ENCODE measurements around the gene PRKACG.

The PRKACG gene

DNA sequence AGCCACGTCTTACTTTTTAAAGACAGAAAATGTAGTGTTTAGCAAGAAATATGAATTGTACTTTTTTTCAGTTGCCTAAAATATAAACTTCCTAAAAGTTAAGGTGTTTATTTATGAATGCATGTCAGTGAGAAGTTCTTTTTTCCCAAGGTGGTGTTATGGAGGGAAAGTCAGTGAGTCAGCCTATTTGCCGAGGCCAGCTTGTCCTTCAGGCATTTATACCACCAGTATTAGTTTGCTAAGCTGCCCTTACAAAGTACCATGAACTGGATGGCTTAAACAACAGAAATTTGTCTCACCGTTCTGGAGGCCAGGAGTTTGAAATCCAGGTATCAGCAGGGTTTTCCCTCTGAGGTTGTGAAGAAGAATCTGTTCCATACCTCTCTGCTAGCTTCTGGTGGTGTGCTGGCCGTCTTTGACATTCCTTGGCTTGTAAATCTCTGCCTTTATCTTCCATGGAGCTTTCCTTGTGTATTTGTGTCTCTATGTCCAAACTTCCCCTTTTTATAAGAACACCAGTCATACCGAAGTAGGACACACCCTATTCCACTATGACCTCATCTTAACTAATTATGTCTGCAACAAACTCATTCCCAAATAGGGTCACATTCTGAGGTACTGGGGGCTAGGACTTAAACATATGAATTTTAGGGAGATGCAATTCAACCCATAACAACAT, 38.4 kb downstream of the PRKACG start:
- FAIRE-seq (no peak), DNase-seq (ENCODE audit: insufficient read length, low spot score) (no peak)
- TF ChIP-seq, protein P1, sequence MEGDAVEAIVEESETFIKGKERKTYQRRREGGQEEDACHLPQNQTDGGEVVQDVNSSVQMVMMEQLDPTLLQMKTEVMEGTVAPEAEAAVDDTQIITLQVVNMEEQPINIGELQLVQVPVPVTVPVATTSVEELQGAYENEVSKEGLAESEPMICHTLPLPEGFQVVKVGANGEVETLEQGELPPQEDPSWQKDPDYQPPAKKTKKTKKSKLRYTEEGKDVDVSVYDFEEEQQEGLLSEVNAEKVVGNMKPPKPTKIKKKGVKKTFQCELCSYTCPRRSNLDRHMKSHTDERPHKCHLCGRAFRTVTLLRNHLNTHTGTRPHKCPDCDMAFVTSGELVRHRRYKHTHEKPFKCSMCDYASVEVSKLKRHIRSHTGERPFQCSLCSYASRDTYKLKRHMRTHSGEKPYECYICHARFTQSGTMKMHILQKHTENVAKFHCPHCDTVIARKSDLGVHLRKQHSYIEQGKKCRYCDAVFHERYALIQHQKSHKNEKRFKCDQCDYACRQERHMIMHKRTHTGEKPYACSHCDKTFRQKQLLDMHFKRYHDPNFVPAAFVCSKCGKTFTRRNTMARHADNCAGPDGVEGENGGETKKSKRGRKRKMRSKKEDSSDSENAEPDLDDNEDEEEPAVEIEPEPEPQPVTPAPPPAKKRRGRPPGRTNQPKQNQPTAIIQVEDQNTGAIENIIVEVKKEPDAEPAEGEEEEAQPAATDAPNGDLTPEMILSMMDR (IDR thresholded peaks at IDR 0.05; ENCODE audit: insufficient read depth, missing control alignments) = no peak

DNA sequence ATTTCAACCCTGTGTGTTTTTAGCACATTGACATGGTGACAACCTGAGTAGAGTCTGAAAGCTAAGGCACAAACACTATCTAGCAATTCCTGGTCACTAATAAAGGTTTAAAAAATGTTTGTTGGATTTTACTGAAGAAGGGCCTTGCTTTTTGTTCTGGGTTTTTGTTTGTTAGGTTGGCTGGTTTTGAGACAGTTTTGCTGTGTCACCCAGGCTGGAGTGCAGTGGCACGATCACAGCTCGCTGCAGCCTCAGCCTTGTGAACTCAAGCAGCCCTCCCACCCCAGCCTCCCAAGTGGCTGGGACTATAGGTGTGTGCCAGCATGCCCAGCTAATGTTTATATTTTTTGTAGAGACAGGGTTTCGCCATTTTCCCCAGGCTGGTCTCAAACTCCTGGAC, 39.0 kb downstream of the PRKACG start:
- no peak for DNase-seq (ENCODE audit: insufficient read length, low spot score)
- TF ChIP-seq, protein P1 (IDR thresholded peaks at IDR 0.05; ENCODE audit: insufficient read depth, missing control alignments) = no peak
- no peak for FAIRE-seq

DNA sequence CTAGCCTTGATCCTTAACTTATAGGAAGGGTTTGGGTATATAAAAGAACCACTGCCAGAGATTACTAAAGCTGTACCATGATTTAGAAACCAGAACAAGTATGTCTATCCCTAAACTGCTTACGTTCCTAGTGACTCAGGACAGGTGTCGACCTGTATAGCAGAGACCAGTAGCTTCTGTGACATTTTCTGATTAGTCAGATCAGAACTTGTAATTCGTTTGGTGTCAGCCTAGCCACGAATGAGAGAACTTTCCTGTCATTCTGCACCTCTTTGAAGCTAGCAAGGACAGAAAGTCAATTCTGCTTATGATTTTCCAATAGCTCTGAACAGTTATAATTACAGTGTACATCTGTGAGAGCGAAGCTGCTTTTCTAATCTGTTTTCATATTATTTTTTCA, 39.5 kb downstream of the PRKACG start:
- DNase-seq (ENCODE audit: insufficient read length, low spot score) (no peak), FAIRE-seq (no peak)
- TF ChIP-seq, protein P1 (IDR thresholded peaks at IDR 0.05; ENCODE audit: insufficient read depth, missing control alignments) = no peak

DNA sequence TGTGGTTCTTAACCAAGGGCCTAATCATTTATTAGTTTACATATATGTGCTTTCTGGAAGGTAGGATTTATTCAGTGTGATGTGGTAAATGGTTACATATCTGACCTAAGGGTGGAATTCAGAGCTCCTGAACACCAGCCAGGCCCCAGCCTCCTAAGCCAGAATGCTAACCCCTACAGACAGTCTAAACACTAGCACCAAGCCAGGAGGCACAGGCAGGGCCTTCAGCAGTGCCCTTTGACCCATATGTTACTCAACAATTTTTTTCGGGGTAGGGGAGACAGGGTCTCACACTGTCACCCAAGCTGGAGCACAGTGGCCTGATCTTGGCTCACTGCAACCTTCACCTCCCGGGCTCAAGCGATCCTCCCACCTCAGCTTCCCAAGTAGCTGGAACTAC, 40.3 kb downstream of the PRKACG start:
- FAIRE-seq (no peak), DNase-seq (ENCODE audit: insufficient read length, low spot score) (no peak)
- TF ChIP-seq, protein P1 (IDR thresholded peaks at IDR 0.05; ENCODE audit: insufficient read depth, missing control alignments) = no peak

DNA sequence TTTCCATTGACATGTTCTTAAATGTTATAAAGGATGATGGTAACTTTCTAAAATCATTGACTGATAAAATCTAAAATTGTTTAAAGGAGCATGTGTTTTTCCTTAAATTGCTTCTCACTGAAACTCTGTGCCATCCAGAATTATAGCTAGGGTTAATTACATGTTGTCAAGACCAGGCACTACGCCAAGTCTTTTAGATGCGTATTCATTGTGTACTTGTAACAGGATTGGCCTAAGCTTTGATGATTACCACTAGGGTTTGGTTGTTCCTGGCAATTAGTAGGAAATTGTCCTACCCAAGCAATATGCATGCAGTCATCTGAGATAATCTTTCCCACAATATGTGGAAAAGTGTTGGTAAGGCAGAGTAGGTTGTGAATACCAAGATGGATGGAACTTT, 43.8 kb downstream of the PRKACG start:
- DNase-seq (ENCODE audit: insufficient read length, low spot score) (no peak), FAIRE-seq (no peak)
- TF ChIP-seq, protein P1 (IDR thresholded peaks at IDR 0.05; ENCODE audit: insufficient read depth, missing control alignments) = no peak

DNA sequence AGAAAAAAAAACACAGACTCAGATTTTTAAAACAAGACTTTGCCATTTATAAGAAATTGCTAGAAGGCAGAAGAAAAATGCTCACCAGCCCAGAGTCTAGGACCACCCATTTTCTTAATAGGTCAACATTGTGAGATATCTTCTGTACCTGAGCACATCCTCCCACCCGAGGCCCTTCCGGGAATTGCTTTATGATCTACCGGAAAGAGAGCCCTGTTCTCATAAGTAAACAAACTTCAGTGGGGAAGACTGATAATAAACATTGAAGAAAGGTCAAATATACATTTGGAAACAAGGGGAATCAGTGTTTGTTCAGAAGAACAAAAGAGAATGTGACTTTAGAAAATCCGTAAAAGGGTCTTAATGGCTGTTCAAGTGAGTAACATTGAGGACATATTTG, 44.4 kb downstream of the PRKACG start:
- TF ChIP-seq, protein P1 (IDR thresholded peaks at IDR 0.05; ENCODE audit: insufficient read depth, missing control alignments) = no peak
- DNase-seq (ENCODE audit: insufficient read length, low spot score) (no peak), FAIRE-seq (no peak)

DNA sequence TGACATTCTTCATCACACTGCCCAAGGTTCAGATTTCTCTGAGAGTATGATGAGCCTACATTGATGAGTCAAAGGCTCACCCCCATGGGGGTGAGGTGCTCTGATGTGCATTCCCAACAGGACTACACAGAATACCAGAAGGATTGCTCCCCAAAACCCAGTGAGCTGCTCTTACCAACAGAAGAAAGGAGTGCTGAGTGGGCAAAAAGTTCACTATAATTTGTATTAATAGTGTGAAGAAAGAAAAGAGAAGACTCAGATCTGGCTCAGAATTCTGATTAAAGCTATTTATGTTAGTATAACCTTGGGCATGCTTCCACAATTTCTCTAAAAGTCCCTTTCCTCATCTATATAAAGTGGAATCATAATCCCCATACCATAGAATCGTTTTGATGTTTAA, 46.1 kb downstream of the PRKACG start:
- FAIRE-seq (no peak), DNase-seq (ENCODE audit: insufficient read length, low spot score) (no peak)
- TF ChIP-seq, protein P1 (IDR thresholded peaks at IDR 0.05; ENCODE audit: insufficient read depth, missing control alignments) = no peak
